Neural progenitor cell (in vitro differentiated cells): ENCODE measurements around the gene VPS8. TPM values are rescaled to one million over a fixed set of nuclear protein-coding genes. Genes with fewer than 3 reads are reported as not detected.

ENCODE experiments used
- DNase-seq: peaks from one replicate; pipeline ENCODE4 v3.0.0-alpha.2; 2016; ENCODE audit warnings: low spot score
- H2AFZ ChIP-seq: fragments of 200-600 bp; sonication (generic); replicated peaks from 2 replicates; pipeline ENCODE4 v1.6.1; 2016; ENCODE audit warnings: antibody characterized with exemption
- H3F3A ChIP-seq: fragments of 200-600 bp; sonication (generic); 2 replicates; pipeline ENCODE4 v1.6.1; 2016; ENCODE audit warnings: antibody characterized with exemption, low read depth
- H3K27ac ChIP-seq: fragments of 200-600 bp; sonication (generic); 2 replicates; pipeline ENCODE4 v1.5.1; 2016; ENCODE audit warnings: mild to moderate bottlenecking
- H3K27me3 ChIP-seq: fragments of 200-600 bp; sonication (generic); 2 replicates; pipeline ENCODE4 v1.6.1; 2016; ENCODE audit warnings: mild to moderate bottlenecking, moderate library complexity
- H3K36me3 ChIP-seq: fragments of 200-600 bp; sonication (generic); 2 replicates; pipeline ENCODE4 v1.5.1; 2016
- H3K4me1 ChIP-seq: fragments of 200-600 bp; sonication (generic); 2 replicates; pipeline ENCODE4 v1.6.1; 2016; ENCODE audit warnings: mixed run types
- H3K4me2 ChIP-seq: fragments of 200-600 bp; sonication (generic); 2 replicates; pipeline ENCODE4 v1.6.1; 2016
- H3K4me3 ChIP-seq: fragments of 200-600 bp; sonication (generic); 2 replicates; pipeline ENCODE4 v1.5.1; 2016
- H3K79me2 ChIP-seq: fragments of 200-600 bp; sonication (generic); 2 replicates; pipeline ENCODE4 v1.6.1; 2016; ENCODE audit warnings: low read depth
- H3K9ac ChIP-seq: fragments of 200-600 bp; sonication (generic); 2 replicates; pipeline ENCODE4 v1.6.1; 2016
- H3K9me3 ChIP-seq: fragments of 200-600 bp; sonication (generic); 2 replicates; pipeline ENCODE4 v1.5.1; 2016; ENCODE audit warnings: low read depth
- H4K20me1 ChIP-seq: fragments of 200-600 bp; sonication (generic); 2 replicates; pipeline ENCODE4 v1.6.1; 2016; ENCODE audit warnings: low read depth
- H3K27ac Mint-ChIP-seq: 3 replicates; pipeline ENCODE4 v1.8.0; 2021; ENCODE audit warnings: mixed read lengths
- H3K27me3 Mint-ChIP-seq: 2 replicates; pipeline ENCODE4 v1.8.0; 2022; ENCODE audit warnings: low read depth, mild to moderate bottlenecking, inconsistent platforms, moderate library complexity, mixed read lengths; ENCODE audit not compliant: insufficient read depth
- H3K36me3 Mint-ChIP-seq: 3 replicates; pipeline ENCODE4 v1.8.0; 2021; ENCODE audit warnings: mixed read lengths
- H3K4me1 Mint-ChIP-seq: 3 replicates; pipeline ENCODE4 v1.8.0; 2021; ENCODE audit warnings: mixed read lengths
- H3K4me3 Mint-ChIP-seq: 3 replicates; pipeline ENCODE4 v1.8.0; 2021; ENCODE audit warnings: mild to moderate bottlenecking, moderate library complexity, mixed read lengths
- H3K9me3 Mint-ChIP-seq: 3 replicates; pipeline ENCODE4 v1.8.0; 2020; ENCODE audit warnings: mixed read lengths
- CTCF ChIP-seq: fragments of 200-600 bp; sonication (generic); IDR thresholded peaks from 2 replicates; pipeline ENCODE4 v1.5.1; 2017; ENCODE audit warnings: antibody characterized with exemption, mild to moderate bottlenecking
- EZH2 ChIP-seq: fragments of 200-600 bp; sonication (generic); IDR thresholded peaks from 2 replicates; pipeline ENCODE4 v1.6.1; 2017; ENCODE audit warnings: antibody characterized with exemption, mild to moderate bottlenecking, moderate library complexity
- EZH2phosphoT487 ChIP-seq: fragments of 200-600 bp; sonication (generic); IDR thresholded peaks from 2 replicates; pipeline ENCODE4 v1.6.1; 2017; ENCODE audit warnings: antibody characterized with exemption
- total RNA-seq: library from RNA; depleted of rRNA; stranded (reverse); fragments of >200 nt; gene quantifications from 2 replicates; pipeline ENCODE4 v1.2.3, GENCODE V29; 2015; ENCODE audit warnings: low replicate concordance

VPS8 gene
- total RNA-seq, 1 donor from 2014 or later = 93.1 TPM

GRCh38 chr3:184912163-184912562 lies 100.2 kb downstream of the VPS8 start:
- Histone ChIP-seq H3K9me3 (no peaks in the 10 kb centered on the region), H3K27me3 (no peaks in the 10 kb centered on the region), H3K36me3 (no peaks in the 10 kb centered on the region), H4K20me1 (no peaks in the 10 kb centered on the region), H3K4me2 (peak overlapping the region; percentile 52), H3K4me3 (no peak overlapping the region), H3K27ac (no peak overlapping the region), H3K9ac (no peak overlapping the region), H3K79me2 (no peaks in the 10 kb centered on the region), H3K4me1 (peaks cover 57% of the 10 kb centered on the region), H3F3A (peaks cover 40% of the 10 kb centered on the region), H2AFZ (no peak overlapping the region)
- Mint-ChIP-seq H3K4me3 (no peak overlapping the region), H3K36me3 (peaks cover 9% of the 10 kb centered on the region), H3K4me1 (peaks cover 27% of the 10 kb centered on the region), H3K27ac (no peak overlapping the region), H3K27me3 (no peaks in the 10 kb centered on the region), H3K9me3 (no peaks in the 10 kb centered on the region)
- TF ChIP-seq EZH2phosphoT487 = no peak
- no peak for TF ChIP-seq EZH2
- TF ChIP-seq CTCF = no peak
- peak; percentile 20 for DNase-seq

- no peaks in the 10 kb centered on the region for H3K36me3 ChIP-seq
- no peaks in the 10 kb centered on the region for H3K9me3 Mint-ChIP-seq
Observed at GRCh38 chr3:184914628-184915027, 102.7 kb downstream of the VPS8 start.

GRCh38 chr3:184918750-184919149 lies 106.8 kb downstream of the VPS8 start:
- H3K36me3 Mint-ChIP-seq = peaks cover 3% of the 10 kb centered on the region
- H2AFZ ChIP-seq = no peak overlapping the region
- no peak overlapping the region for H3K9ac ChIP-seq
- H3K27me3 Mint-ChIP-seq = no peaks in the 10 kb centered on the region
- H3K27me3 ChIP-seq = no peaks in the 10 kb centered on the region
- no peaks in the 10 kb centered on the region for H3K9me3 ChIP-seq
- no peaks in the 10 kb centered on the region for H3K4me1 Mint-ChIP-seq
- no peak overlapping the region for H3K4me2 ChIP-seq
- no peaks in the 10 kb centered on the region for H3K4me1 ChIP-seq
- H4K20me1 ChIP-seq = no peaks in the 10 kb centered on the region
- TF ChIP-seq EZH2 = no peak
- H3K9me3 Mint-ChIP-seq = no peaks in the 10 kb centered on the region
- H3K36me3 ChIP-seq = no peaks in the 10 kb centered on the region
- H3K27ac Mint-ChIP-seq = no peak overlapping the region
- DNase-seq = no peak
- no peak overlapping the region for H3K4me3 ChIP-seq
- H3K27ac ChIP-seq = no peak overlapping the region
- no peaks in the 10 kb centered on the region for H3K79me2 ChIP-seq
- no peak overlapping the region for H3K4me3 Mint-ChIP-seq
- no peaks in the 10 kb centered on the region for H3F3A ChIP-seq

More at GRCh38 chr3:184914628-184915027, 102.7 kb downstream of the VPS8 start:
- no peaks in the 10 kb centered on the region for H4K20me1 ChIP-seq
- no peak overlapping the region for H3K4me2 ChIP-seq
- H3K27ac Mint-ChIP-seq = no peak overlapping the region
- H3K9ac ChIP-seq = no peak overlapping the region
- H3K27me3 Mint-ChIP-seq = no peaks in the 10 kb centered on the region
- no peaks in the 10 kb centered on the region for H3K9me3 ChIP-seq
- no peak overlapping the region for H3K4me3 Mint-ChIP-seq
- H3K36me3 Mint-ChIP-seq = peaks cover 9% of the 10 kb centered on the region
- H3K4me1 Mint-ChIP-seq = peaks cover 8% of the 10 kb centered on the region
- H2AFZ ChIP-seq = no peak overlapping the region
- H3K4me1 ChIP-seq = peaks cover 33% of the 10 kb centered on the region
- no peak overlapping the region for H3K27ac ChIP-seq
- TF ChIP-seq EZH2 = no peak
- no peak for TF ChIP-seq CTCF
- no peak for TF ChIP-seq EZH2phosphoT487
- H3K4me3 ChIP-seq = no peak overlapping the region
- H3K27me3 ChIP-seq = no peaks in the 10 kb centered on the region
- no peak for DNase-seq
- H3F3A ChIP-seq = peaks cover 17% of the 10 kb centered on the region
- H3K79me2 ChIP-seq = no peaks in the 10 kb centered on the region

GRCh38 chr3:184919651-184920050 lies 107.7 kb downstream of the VPS8 start:
- Histone ChIP-seq H3K27me3 (no peaks in the 10 kb centered on the region), H3K4me3 (no peak overlapping the region), H2AFZ (no peak overlapping the region), H3K9me3 (no peaks in the 10 kb centered on the region), H3F3A (no peaks in the 10 kb centered on the region), H4K20me1 (no peaks in the 10 kb centered on the region), H3K79me2 (no peaks in the 10 kb centered on the region), H3K36me3 (no peaks in the 10 kb centered on the region), H3K4me1 (no peaks in the 10 kb centered on the region), H3K9ac (no peak overlapping the region), H3K27ac (no peak overlapping the region), H3K4me2 (no peak overlapping the region)
- Mint-ChIP-seq H3K27ac (no peak overlapping the region), H3K9me3 (no peaks in the 10 kb centered on the region), H3K27me3 (no peaks in the 10 kb centered on the region), H3K36me3 (peaks cover 3% of the 10 kb centered on the region), H3K4me3 (no peak overlapping the region), H3K4me1 (no peaks in the 10 kb centered on the region)
- TF ChIP-seq EZH2 = no peak
- no peak for TF ChIP-seq EZH2phosphoT487
- TF ChIP-seq CTCF = no peak
- DNase-seq = no peak
